OCI-LY1 (cell line): ENCODE measurements around the gene CNTNAP2.

Experiments used
- H2AFZ ChIP-seq: fragments of 200-600 bp; sonication (generic), shearing (Covaris generic); 2 replicates; pipeline ENCODE4 v1.6.0; 2014; ENCODE audit warnings: antibody characterized with exemption, mild to moderate bottlenecking, low read length
- H3F3A ChIP-seq: fragments of 200-600 bp; sonication (generic), shearing (Covaris generic); 2 replicates; pipeline ENCODE4 v1.6.0; 2014; ENCODE audit warnings: mild to moderate bottlenecking, antibody characterized with exemption, low read length, moderate library complexity; ENCODE audit not compliant: insufficient read depth
- H3K27ac ChIP-seq: fragments of 200-600 bp; sonication (generic); 2 replicates; pipeline ENCODE4 v1.5.1; 2014; ENCODE audit warnings: low read length, mixed run types, mild to moderate bottlenecking, low read depth; ENCODE audit not compliant: poor library complexity, severe bottlenecking
- H3K27me3 ChIP-seq: fragments of 200-600 bp; sonication (generic); 2 replicates; pipeline ENCODE4 v1.6.0; 2014; ENCODE audit warnings: antibody characterized with exemption, mild to moderate bottlenecking, low read length, moderate library complexity; ENCODE audit not compliant: insufficient read depth
- H3K36me3 ChIP-seq: fragments of 200-600 bp; sonication (generic); 2 replicates; pipeline ENCODE4 v1.6.1; 2014; ENCODE audit warnings: mild to moderate bottlenecking, antibody characterized with exemption, low read length, moderate library complexity, mixed read lengths; ENCODE audit not compliant: insufficient read depth
- H3K4me1 ChIP-seq: fragments of 200-600 bp; sonication (generic); 2 replicates; pipeline ENCODE4 v1.5.1; 2014; ENCODE audit warnings: mild to moderate bottlenecking, low read length, moderate library complexity; ENCODE audit not compliant: insufficient read depth, severe bottlenecking
- H3K4me2 ChIP-seq: fragments of 200-600 bp; sonication (generic), shearing (Covaris generic); 2 replicates; pipeline ENCODE4 v1.6.1; 2014; ENCODE audit warnings: low read length
- H3K4me3 ChIP-seq: fragments of 200-600 bp; sonication (generic); 2 replicates; pipeline ENCODE4 v1.5.1; 2014; ENCODE audit warnings: low read length, low read depth, mild to moderate bottlenecking, mixed read lengths; ENCODE audit not compliant: poor library complexity, severe bottlenecking
- H3K79me2 ChIP-seq: fragments of 200-600 bp; shearing (Covaris generic); 2 replicates; pipeline ENCODE4 v1.6.1; 2016; ENCODE audit warnings: mixed run types, low read length, mixed read lengths; ENCODE audit not compliant: insufficient read depth
- H3K9ac ChIP-seq: fragments of 200-600 bp; sonication (generic), shearing (Covaris generic); 2 replicates; pipeline ENCODE4 v1.6.1; 2014; ENCODE audit warnings: mild to moderate bottlenecking, low read length, mixed read lengths
- H3K9me2 ChIP-seq: fragments of 200-600 bp; sonication (generic), shearing (Covaris generic); 2 replicates; pipeline ENCODE4 v1.6.1; 2014; ENCODE audit warnings: low read depth, mild to moderate bottlenecking, low read length, mixed read lengths
- H3K9me3 ChIP-seq: fragments of 200-600 bp; shearing (Covaris generic); 2 replicates; pipeline ENCODE4 v1.6.1; 2014; ENCODE audit warnings: low read length, mixed read lengths
- H4K20me1 ChIP-seq: fragments of 200-600 bp; sonication (generic), shearing (Covaris generic); 2 replicates; pipeline ENCODE4 v1.6.0; 2016; ENCODE audit warnings: mild to moderate bottlenecking, low read length; ENCODE audit not compliant: insufficient read depth
- CTCF ChIP-seq: fragments of 200-600 bp; sonication (generic), shearing (Covaris generic); IDR thresholded peaks from 2 replicates; pipeline ENCODE4 v1.5.1; 2017; ENCODE audit warnings: mild to moderate bottlenecking, antibody characterized with exemption, low read length, moderate library complexity, mixed read lengths
- EZH2 ChIP-seq: fragments of 200-600 bp; sonication (generic), shearing (Covaris generic); IDR thresholded peaks from 2 replicates; pipeline ENCODE4 v1.8.0; 2017; ENCODE audit warnings: borderline replicate concordance, mixed run types, mild to moderate bottlenecking, antibody characterized with exemption, low read length, moderate library complexity, mixed read lengths

Gene CNTNAP2

GRCh38 chr7:146636581-146636980, 520.0 kb downstream of the CNTNAP2 start:
- no peaks in the 10 kb centered on the region for H3K27me3 ChIP-seq
- H3K4me1 ChIP-seq = peaks cover 64% of the 10 kb centered on the region
- H3K4me3 ChIP-seq = no peak overlapping the region
- TF ChIP-seq CTCF = no peak
- no peak for TF ChIP-seq EZH2
- H3K36me3 ChIP-seq = no peaks in the 10 kb centered on the region; the same call in 1 of the 2 replicates
- no peaks in the 10 kb centered on the region for H3F3A ChIP-seq
- H2AFZ ChIP-seq = 0 out of 2 replicates have a peak overlapping the region, but pooled peaks have one; percentile 91
- H3K4me2 ChIP-seq = no peak overlapping the region
- H3K9me2 ChIP-seq = no peaks in the 10 kb centered on the region
- no peaks in the 10 kb centered on the region for H4K20me1 ChIP-seq
- no peaks in the 10 kb centered on the region for H3K79me2 ChIP-seq
- H3K27ac ChIP-seq = peak overlapping the region; percentile 84
- H3K9me3 ChIP-seq = peaks cover 7% of the 10 kb centered on the region
- no peak overlapping the region for H3K9ac ChIP-seq

GRCh38 chr7:146639291-146639690, 522.7 kb downstream of the CNTNAP2 start:
- Histone ChIP-seq H4K20me1 (no peaks in the 10 kb centered on the region), H3K9me2 (no peaks in the 10 kb centered on the region), H3K9ac (no peak overlapping the region), H3K27me3 (no peaks in the 10 kb centered on the region), H3K27ac (no peak overlapping the region), H3K4me1 (peaks cover 50% of the 10 kb centered on the region), H2AFZ (0 out of 2 replicates have a peak overlapping the region, but pooled peaks have one; percentile 20), H3K4me2 (no peak overlapping the region), H3F3A (no peaks in the 10 kb centered on the region), H3K4me3 (no peak overlapping the region), H3K36me3 (no peaks in the 10 kb centered on the region; the same call in 1 of the 2 replicates), H3K9me3 (peaks cover 6% of the 10 kb centered on the region), H3K79me2 (no peaks in the 10 kb centered on the region)
- TF ChIP-seq EZH2 (no peak), CTCF (no peak)

GRCh38 chr7:146641491-146641890, 524.9 kb downstream of the CNTNAP2 start:
- Histone ChIP-seq H3K4me3 (no peak overlapping the region), H3K27me3 (no peaks in the 10 kb centered on the region), H3K79me2 (no peaks in the 10 kb centered on the region), H2AFZ (peak overlapping the region; percentile 87; the same call in 1 of the 2 replicates), H3F3A (no peaks in the 10 kb centered on the region), H3K27ac (no peak overlapping the region), H3K4me1 (peaks cover 42% of the 10 kb centered on the region), H3K9me3 (peaks cover 13% of the 10 kb centered on the region), H3K9me2 (no peaks in the 10 kb centered on the region), H4K20me1 (no peaks in the 10 kb centered on the region), H3K9ac (no peak overlapping the region), H3K36me3 (peaks cover 5% of the 10 kb centered on the region), H3K4me2 (no peak overlapping the region)
- no peak for TF ChIP-seq CTCF
- TF ChIP-seq EZH2 = no peak
